ENCODE results near the gene CEP112. TPM values are rescaled to one million over a fixed set of nuclear protein-coding genes. Genes with fewer than 3 reads are reported as not detected.

Gene CEP112
- total and polyA plus RNA-seq, 2 of the 8 experiments (the other 6 are each of a cell fraction or from before 2014, with no cell fraction given): 0.62 to 3.1 TPM

DNA sequence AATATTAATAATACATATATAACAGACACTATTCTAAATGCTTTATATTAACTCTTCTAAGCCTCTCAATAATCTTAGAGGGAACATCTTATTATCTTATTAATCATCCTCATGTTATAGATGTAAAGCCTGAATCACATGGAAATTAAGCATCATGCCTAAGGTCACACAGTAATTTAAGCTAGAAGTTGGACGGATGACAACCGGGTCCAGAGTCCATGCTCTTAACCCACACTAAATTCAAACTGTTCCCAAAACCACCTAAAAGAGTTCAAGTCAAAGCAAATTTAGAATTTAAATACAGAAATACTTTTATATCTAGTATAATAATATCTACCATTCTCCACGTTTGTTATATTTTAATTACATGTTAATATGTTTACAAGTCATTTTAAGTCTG, 193.3 kb downstream of the CEP112 start:
- Histone ChIP-seq H2AFZ (ENCODE audit: low read length) (no peak overlapping the region), H3K9ac (replicated peaks in 1 of 4; ENCODE audit: extremely low read depth in 1 of 4, low read depth in 3 of 4, low read length in 3 of 4) (no peak overlapping the region), H2BK120ac (replicated peaks; ENCODE audit: low read depth, low read length) (no peak overlapping the region), H2AK5ac (ENCODE audit: low read depth, low read length) (no peak overlapping the region), H2BK12ac (ENCODE audit: low read depth, low read length) (no peak overlapping the region), H3K27me3 (replicated peaks in 1 of 4; ENCODE audit: control insufficient read depth in 3 of 4, extremely low read depth in 1 of 4, insufficient read depth in 3 of 4, low read length in 3 of 4) (no peaks in the 10 kb centered on the region), H3K14ac (ENCODE audit: insufficient read length) (no peak overlapping the region), H4K5ac (ENCODE audit: insufficient read length, low read depth, low read length) (no peak overlapping the region), H3K27ac (ENCODE audit: low read depth, low read length) (no peak overlapping the region), H3K36me3 (ENCODE audit: control insufficient read depth in 2 of 4, insufficient read depth in 4 of 4, low read length in 3 of 4) (no peaks in the 10 kb centered on the region), H3K4ac (replicated peaks; ENCODE audit: insufficient read length, low read depth, low read length) (no peak overlapping the region), H2BK15ac (ENCODE audit: low read length) (no peak overlapping the region), H4K91ac (replicated peaks; ENCODE audit: insufficient read length, low read length) (no peak overlapping the region), H3K23ac (ENCODE audit: insufficient read length) (no peak overlapping the region), H3K18ac (ENCODE audit: extremely low read depth, low read length) (no peak overlapping the region), H2BK5ac (ENCODE audit: low read depth, low read length) (no peak overlapping the region), H3K56ac (replicated peaks; ENCODE audit: insufficient read length, low read depth, low read length) (no peak overlapping the region), H3K9me3 (ENCODE audit: insufficient read depth in 2 of 2, low read depth in 1 of 2, low read length in 1 of 2) (no peaks in the 10 kb centered on the region), H3K23me2 (ENCODE audit: low read depth, low read length) (no peaks in the 10 kb centered on the region; the same call in 1 of the 2 replicates), H3K4me2 (ENCODE audit: insufficient read depth in 1 of 2, low read depth in 2 of 2, low read length in 2 of 2) (no peak overlapping the region), H3K79me2 (ENCODE audit: control insufficient read depth in 1 of 2, insufficient read depth in 2 of 2, low read length in 2 of 2) (no peaks in the 10 kb centered on the region), H4K20me1 (replicated peaks in 1 of 2; ENCODE audit: control insufficient read depth in 1 of 2, insufficient read depth in 2 of 2, low read length in 2 of 2) (no peaks in the 10 kb centered on the region), H3K79me1 (ENCODE audit: low read depth, low read length) (no peaks in the 10 kb centered on the region), H3K4me1 (replicated peaks in 1 of 4; ENCODE audit: control insufficient read depth in 3 of 4, insufficient read depth in 4 of 4, low read length in 3 of 4) (no peaks in the 10 kb centered on the region), H3K4me3 (ENCODE audit: extremely low read depth in 1 of 4, insufficient read depth in 2 of 4, low read depth in 3 of 4, low read length in 4 of 4) (no peak overlapping the region), H4K8ac (ENCODE audit: extremely low read depth, insufficient read depth, low read length) (no peak overlapping the region), H2BK20ac (ENCODE audit: low read length) (no peak overlapping the region)
- no peak for FAIRE-seq
- ChIA-PET CTCF (ENCODE audit: partially characterized antibody) (interaction anchor here (1.2 kb wide), 1 partner anchor 442 kb away, joined by 3 read pairs; no protein-coding TSS in a partner anchor), POLR2A (ENCODE audit: partially characterized antibody) (no interaction called here)
- 76% methylated on average over 3 of the region's 3 CpGs; no CpG with 5 or more reads in 1 of the 2 experiments for WGBS, 2 experiments (ENCODE audit: extremely low coverage in 1 of 2, insufficient coverage in 1 of 2, insufficient read length in 1 of 2, insufficient replicate concordance in 2 of 2, low coverage in 1 of 2, low lambda C conversion rate in 2 of 2, missing lambda C conversion rate in 1 of 2)
- no peak for DNase-seq (ENCODE audit: low read depth in 1 of 2, low spot score in 2 of 2)
- TF ChIP-seq GTF2F1 (IDR thresholded peaks at IDR 0.05; ENCODE audit: borderline replicate concordance, low read depth, low read length): no peak
- no peak for TF ChIP-seq CEBPB (IDR thresholded peaks at IDR 0.05; ENCODE audit: low read depth, low read length)
- TF ChIP-seq GABPA (IDR thresholded peaks at IDR 0.05; ENCODE audit: borderline replicate concordance, insufficient read depth, low read length): no peak
- no peak for TF ChIP-seq YY1 (IDR thresholded peaks at IDR 0.05; ENCODE audit: low read depth, low read length)
- TF ChIP-seq RBBP5 (IDR thresholded peaks at IDR 0.05; ENCODE audit: borderline replicate concordance, low read depth, low read length): no peak
- no peak for TF ChIP-seq RXRA (IDR thresholded peaks at IDR 0.05; ENCODE audit: insufficient read depth, low read depth, low read length)

All from H1 (cell line).